Endothelial cell (in vitro differentiated cells): Measurements from ENCODE around the gene EBF3. TPM values are rescaled to one million over a fixed set of nuclear protein-coding genes. Genes with fewer than 3 reads are reported as not detected.

Source experiments
- DNase-seq: peaks from one replicate; pipeline ENCODE4 v3.0.0; 2021; ENCODE audit warnings: low spot score
- H3K27ac Mint-ChIP-seq: one replicate; pipeline ENCODE4 v1.8.0; 2021; ENCODE audit warnings: mixed read lengths, inconsistent platforms; ENCODE audit not compliant: unreplicated experiment
- H3K27me3 Mint-ChIP-seq: one replicate; pipeline ENCODE4 v1.8.0; 2021; ENCODE audit warnings: mild to moderate bottlenecking, moderate library complexity, mixed read lengths, inconsistent platforms; ENCODE audit not compliant: unreplicated experiment
- H3K36me3 Mint-ChIP-seq: one replicate; pipeline ENCODE4 v1.8.0; 2021; ENCODE audit warnings: mild to moderate bottlenecking, low read depth, mixed read lengths, inconsistent platforms; ENCODE audit not compliant: unreplicated experiment
- H3K4me1 Mint-ChIP-seq: one replicate; pipeline ENCODE4 v1.8.0; 2021; ENCODE audit warnings: mild to moderate bottlenecking, mixed read lengths, inconsistent platforms; ENCODE audit not compliant: unreplicated experiment
- H3K4me3 Mint-ChIP-seq: one replicate; pipeline ENCODE4 v1.8.0; 2021; ENCODE audit warnings: mild to moderate bottlenecking, mixed read lengths, inconsistent platforms; ENCODE audit not compliant: unreplicated experiment
- H3K9me3 Mint-ChIP-seq: one replicate; pipeline ENCODE4 v1.8.0; 2021; ENCODE audit warnings: mixed read lengths, inconsistent platforms; ENCODE audit not compliant: unreplicated experiment
- CTCF ChIP-seq: fragments of 200-600 bp; sonication (generic); IDR thresholded peaks from one replicate; pipeline ENCODE4 v1.5.0; 2021; ENCODE audit warnings: antibody characterized with exemption; ENCODE audit not compliant: unreplicated experiment
- total RNA-seq: library from RNA; stranded (reverse); fragmentation: NEBNext Ultra II Directional; extraction: Animal tissue kit (Norgen Biotek cat#: 25700); gene quantifications from one replicate; pipeline ENCODE4 v1.2.1, GENCODE V29; 2021; ENCODE audit not compliant: unreplicated experiment

EBF3 gene
- total RNA-seq, 1 donor from 2014 or later: 1.3 TPM

- Mint-ChIP-seq H3K36me3 (no peaks in the 10 kb centered on the region), H3K27ac (no peak overlapping the region), H3K9me3 (no peaks in the 10 kb centered on the region), H3K4me3 (no peak overlapping the region), H3K27me3 (no peaks in the 10 kb centered on the region), H3K4me1 (peaks cover 5% of the 10 kb centered on the region)
- no peak for TF ChIP-seq CTCF
- no peak for DNase-seq
These were observed 35.1 kb upstream of the EBF3 start for GRCh38 chr10:129999140-129999539.

GRCh38 chr10:129993621-129994020, 29.5 kb upstream of the EBF3 start:
- no peak for TF ChIP-seq CTCF
- no peak for DNase-seq
- no peaks in the 10 kb centered on the region for H3K9me3 Mint-ChIP-seq
- H3K27ac Mint-ChIP-seq: no peak overlapping the region
- no peaks in the 10 kb centered on the region for H3K36me3 Mint-ChIP-seq
- no peaks in the 10 kb centered on the region for H3K27me3 Mint-ChIP-seq
- H3K4me1 Mint-ChIP-seq: peaks cover 9% of the 10 kb centered on the region
- no peak overlapping the region for H3K4me3 Mint-ChIP-seq

- Mint-ChIP-seq H3K27ac (no peak overlapping the region), H3K36me3 (no peaks in the 10 kb centered on the region), H3K27me3 (peaks cover 2% of the 10 kb centered on the region), H3K9me3 (no peaks in the 10 kb centered on the region), H3K4me3 (no peak overlapping the region), H3K4me1 (peaks cover 9% of the 10 kb centered on the region)
- DNase-seq: no peak
- TF ChIP-seq CTCF: no peak
These were observed 28.3 kb upstream of the EBF3 start for GRCh38 chr10:129992356-129992755.

GRCh38 chr10:129982825-129983224, 18.8 kb upstream of the EBF3 start:
- Mint-ChIP-seq H3K36me3 (peaks cover 5% of the 10 kb centered on the region), H3K9me3 (peaks cover 6% of the 10 kb centered on the region), H3K4me1 (peaks cover 2% of the 10 kb centered on the region), H3K4me3 (no peak overlapping the region), H3K27ac (no peak overlapping the region), H3K27me3 (peaks cover 2% of the 10 kb centered on the region)
- TF ChIP-seq CTCF: no peak
- no peak for DNase-seq

- H3K27ac Mint-ChIP-seq: no peak overlapping the region
These were observed 14.9 kb upstream of the EBF3 start for GRCh38 chr10:129978980-129979379.

More at GRCh38 chr10:129978980-129979379, 14.9 kb upstream of the EBF3 start:
- Mint-ChIP-seq H3K9me3 (peaks cover 6% of the 10 kb centered on the region), H3K27me3 (peaks cover 4% of the 10 kb centered on the region), H3K4me1 (peaks cover 15% of the 10 kb centered on the region), H3K4me3 (no peak overlapping the region), H3K36me3 (peaks cover 5% of the 10 kb centered on the region)
- no peak for TF ChIP-seq CTCF
- DNase-seq: no peak
